ENCODE measurements around the gene IFT81.
A peak's percentile ranks its signal among the peaks of the same experiment; 100 is the strongest.

Gene IFT81

DNA sequence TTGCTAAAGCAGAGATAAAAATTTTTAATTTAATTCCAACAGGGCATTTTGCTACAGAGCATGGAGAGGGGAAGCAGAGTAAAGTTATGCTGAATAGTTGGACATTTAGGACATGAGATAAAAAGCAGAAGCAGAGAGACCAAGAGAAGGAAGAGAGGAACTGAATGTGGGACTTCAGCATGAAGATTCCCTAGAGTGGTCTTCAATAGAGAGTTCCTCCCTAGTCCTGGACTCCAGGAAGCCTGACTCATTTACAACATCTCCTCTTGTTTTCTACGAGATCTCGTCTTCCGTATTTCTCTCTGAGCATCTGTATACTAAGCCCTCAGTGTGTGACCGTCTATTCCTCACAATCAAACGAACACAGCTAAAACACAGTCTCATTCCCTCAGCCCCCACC, 35.2 kb upstream of the IFT81 start:
- H3K4me3 ChIP-seq (ENCODE audit: control insufficient read depth, low read depth, low read length) = no peak overlapping the region
- TF ChIP-seq, protein P1, sequence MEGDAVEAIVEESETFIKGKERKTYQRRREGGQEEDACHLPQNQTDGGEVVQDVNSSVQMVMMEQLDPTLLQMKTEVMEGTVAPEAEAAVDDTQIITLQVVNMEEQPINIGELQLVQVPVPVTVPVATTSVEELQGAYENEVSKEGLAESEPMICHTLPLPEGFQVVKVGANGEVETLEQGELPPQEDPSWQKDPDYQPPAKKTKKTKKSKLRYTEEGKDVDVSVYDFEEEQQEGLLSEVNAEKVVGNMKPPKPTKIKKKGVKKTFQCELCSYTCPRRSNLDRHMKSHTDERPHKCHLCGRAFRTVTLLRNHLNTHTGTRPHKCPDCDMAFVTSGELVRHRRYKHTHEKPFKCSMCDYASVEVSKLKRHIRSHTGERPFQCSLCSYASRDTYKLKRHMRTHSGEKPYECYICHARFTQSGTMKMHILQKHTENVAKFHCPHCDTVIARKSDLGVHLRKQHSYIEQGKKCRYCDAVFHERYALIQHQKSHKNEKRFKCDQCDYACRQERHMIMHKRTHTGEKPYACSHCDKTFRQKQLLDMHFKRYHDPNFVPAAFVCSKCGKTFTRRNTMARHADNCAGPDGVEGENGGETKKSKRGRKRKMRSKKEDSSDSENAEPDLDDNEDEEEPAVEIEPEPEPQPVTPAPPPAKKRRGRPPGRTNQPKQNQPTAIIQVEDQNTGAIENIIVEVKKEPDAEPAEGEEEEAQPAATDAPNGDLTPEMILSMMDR (conservative IDR thresholded peaks at IDR 0.05; ENCODE audit: control insufficient read depth, insufficient read depth, low read depth, low read length) = no peak
- no peak for DNase-seq (ENCODE audit: low read depth)

DNA sequence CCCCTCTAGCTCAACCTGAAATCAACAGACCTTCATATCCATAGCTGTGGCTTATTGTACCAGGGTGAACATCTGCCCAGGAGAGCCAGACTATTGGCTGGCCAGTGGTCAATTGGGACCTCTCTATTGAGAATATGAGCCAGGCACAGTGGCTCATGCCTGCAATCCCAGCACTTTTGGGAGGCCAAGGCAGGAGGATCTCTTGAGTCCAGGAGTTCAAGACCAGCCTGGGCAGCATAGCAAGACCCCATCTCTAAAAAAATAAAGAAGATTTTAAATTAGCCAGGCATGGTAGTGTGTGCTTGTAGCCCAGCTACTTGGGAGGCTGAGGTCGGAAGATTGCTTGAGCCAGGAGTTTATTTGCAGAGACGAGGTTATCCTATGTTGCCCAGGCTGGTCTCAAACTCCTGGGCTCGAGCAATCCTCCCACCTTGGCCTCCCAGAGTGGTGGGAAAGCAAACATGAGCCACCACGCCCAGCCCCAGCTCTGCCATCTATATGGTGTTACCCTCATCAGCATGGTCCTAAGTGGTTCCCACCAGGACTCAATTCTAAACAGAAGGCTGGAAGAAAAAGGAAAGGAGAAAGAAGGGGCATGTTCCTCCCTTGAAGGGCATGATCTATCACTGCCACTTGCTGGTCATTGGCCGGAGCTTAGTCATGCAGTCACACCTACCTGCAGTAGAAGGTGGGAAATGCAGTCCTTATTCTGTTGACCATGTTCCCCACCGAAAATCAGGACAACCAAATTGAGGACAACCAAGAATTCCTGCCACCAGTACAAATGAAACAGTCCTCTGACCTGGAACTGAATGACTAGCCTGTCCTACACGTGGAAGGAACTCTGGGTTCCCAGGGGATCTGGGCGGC, 33.7 kb upstream of the IFT81 start:
- TF ChIP-seq, protein P1 (conservative IDR thresholded peaks at IDR 0.05; ENCODE audit: control insufficient read depth, insufficient read depth, low read depth, low read length) = no peak
- DNase-seq (ENCODE audit: low read depth) = no peak
- H3K4me3 ChIP-seq (ENCODE audit: control insufficient read depth, low read depth, low read length) = no peak overlapping the region

DNA sequence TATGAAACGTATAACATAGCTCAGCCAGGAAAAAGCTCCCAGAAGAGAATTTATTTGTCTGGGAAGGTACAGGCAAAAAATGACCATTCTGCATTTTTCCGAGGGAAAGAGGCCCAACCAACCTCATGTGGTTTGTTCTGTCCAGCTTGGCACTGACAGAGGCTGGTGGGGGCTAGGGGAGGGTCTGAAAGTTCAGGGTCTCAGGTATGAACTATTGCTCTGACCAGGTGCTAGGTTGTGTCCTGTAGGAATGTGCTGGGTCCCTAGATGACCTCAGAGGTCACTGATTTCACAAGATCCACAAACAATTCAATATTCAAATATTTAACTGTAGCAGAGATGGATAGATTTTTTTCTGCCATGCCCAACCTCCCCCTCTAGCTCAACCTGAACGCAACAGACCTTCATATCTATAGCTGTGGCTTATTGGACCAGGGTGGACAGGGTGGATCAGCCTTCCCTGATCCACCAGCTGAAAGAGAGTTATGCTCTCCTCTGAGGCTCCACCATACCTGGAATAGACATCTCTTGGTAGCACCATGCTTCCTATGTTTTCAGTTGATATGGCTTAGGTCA, 32.9 kb upstream of the IFT81 start:
- no peak overlapping the region for H3K4me3 ChIP-seq (ENCODE audit: control insufficient read depth, low read depth, low read length)
- TF ChIP-seq, protein P1 (conservative IDR thresholded peaks at IDR 0.05; ENCODE audit: control insufficient read depth, insufficient read depth, low read depth, low read length) = no peak
- no peak for DNase-seq (ENCODE audit: low read depth)

DNA sequence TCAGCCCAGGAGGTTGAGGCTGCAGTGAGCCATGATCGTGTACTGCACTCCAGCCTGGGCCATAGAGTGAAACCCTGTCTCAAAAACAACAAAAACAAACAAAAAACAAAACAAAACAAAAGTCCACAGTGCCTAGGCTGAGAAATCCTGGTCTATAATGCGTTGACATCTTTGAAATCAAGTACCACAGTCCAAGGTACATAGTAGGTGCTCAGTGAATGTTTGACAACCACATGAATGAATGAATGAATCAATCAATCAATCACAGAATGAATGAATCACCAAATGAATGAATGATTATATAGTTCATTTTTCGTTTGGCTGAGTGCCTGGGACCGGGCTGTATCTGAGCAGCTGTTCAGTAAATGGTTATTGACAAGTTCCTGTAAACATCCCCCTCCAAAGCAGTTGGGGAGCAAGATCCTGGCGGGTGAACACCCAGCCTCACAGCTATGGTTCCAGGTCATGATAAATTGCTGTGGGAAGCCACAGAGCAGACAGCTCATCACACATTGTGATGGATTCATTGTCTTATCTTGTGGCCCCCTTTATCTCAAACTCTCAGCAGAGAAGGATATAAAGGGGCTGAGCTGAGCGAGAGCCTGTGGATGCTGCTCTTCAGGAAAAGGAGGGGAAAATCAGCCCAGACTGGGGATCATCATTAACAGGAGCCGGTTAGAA, 30.4 kb upstream of the IFT81 start:
- DNase-seq (ENCODE audit: low read depth) = no peak
- TF ChIP-seq, protein P1 (conservative IDR thresholded peaks at IDR 0.05; ENCODE audit: control insufficient read depth, insufficient read depth, low read depth, low read length) = no peak
- H3K4me3 ChIP-seq (ENCODE audit: control insufficient read depth, low read depth, low read length) = no peak overlapping the region

DNA sequence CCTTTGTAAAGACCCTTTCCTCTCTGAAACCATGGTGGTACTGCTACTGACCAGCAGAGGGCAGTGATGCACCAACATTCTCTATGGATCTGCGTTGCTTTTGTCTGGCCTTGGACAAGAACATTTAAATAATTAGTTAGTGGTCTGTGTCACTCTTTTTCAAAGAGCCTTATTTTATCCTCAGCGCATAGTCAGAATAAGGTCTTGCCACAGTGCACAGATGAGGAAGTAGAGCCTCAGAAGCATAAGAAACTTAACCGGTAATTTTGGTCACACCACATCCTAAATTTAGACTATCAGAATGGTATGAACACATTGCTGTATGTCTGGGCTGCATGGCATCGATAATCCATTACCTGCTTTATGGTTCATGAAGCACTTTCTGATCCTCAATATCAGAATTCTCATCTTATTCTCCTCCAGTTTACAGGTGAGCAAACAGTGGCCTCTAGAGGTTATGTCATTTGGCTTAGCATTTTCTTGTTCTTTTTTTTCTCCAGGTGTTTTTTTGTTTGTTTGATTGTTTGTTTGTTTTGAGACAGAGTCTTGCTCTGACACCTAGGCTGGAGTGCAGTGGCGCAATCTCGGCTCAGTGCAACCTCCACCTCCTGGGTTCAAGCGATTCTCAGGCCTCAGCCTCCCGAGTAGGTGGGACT, 23.7 kb upstream of the IFT81 start:
- TF ChIP-seq, protein P1 (conservative IDR thresholded peaks at IDR 0.05; ENCODE audit: control insufficient read depth, insufficient read depth, low read depth, low read length) = peak; percentile 98
- H3K4me3 ChIP-seq (ENCODE audit: control insufficient read depth, low read depth, low read length) = no peak overlapping the region
- DNase-seq (ENCODE audit: low read depth) = peak; percentile 81

DNA sequence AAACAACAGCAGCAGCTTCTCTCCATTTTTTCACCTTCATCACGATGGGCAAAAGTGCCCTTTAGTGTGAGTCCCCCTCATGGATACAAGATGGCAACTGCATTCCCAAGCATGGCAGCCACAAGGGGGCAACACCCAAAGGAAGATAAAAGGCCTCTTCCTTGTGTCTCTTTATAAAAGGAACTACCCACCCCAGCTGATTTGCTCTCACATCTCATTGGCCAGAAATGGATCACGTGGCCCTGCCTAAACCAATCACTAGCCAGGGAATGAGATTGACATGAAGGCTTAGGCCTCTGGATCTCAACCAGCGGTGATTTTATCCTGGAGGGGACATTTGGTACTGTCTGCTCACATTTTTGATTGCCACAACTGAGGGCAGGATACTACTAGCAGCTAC, 21.9 kb upstream of the IFT81 start:
- no peak overlapping the region for H3K4me3 ChIP-seq (ENCODE audit: control insufficient read depth, low read depth, low read length)
- peak; percentile 87 for DNase-seq (ENCODE audit: low read depth)
- TF ChIP-seq, protein P1 (conservative IDR thresholded peaks at IDR 0.05; ENCODE audit: control insufficient read depth, insufficient read depth, low read depth, low read length) = peak; percentile 59

Data from fibroblast of mammary gland (primary cell).